ENCODE data around the gene FBXL7. TPM values are rescaled to one million over a fixed set of nuclear protein-coding genes. Genes with fewer than 3 reads are reported as not detected.

FBXL7 gene
- total RNA-seq, 4 donors from 2014 or later = 14.2 to 32.1 (median 24.9) TPM

GRCh38 chr5:15850939-15851341 lies 351.0 kb downstream of the FBXL7 start:
- TF ChIP-seq POLR2AphosphoS5 (IDR thresholded peaks at IDR 0.05) (no peak), EP300 (IDR thresholded peaks at IDR 0.05) (no peak), CTCF (IDR thresholded peaks at IDR 0.05) (no peak), POLR2A (IDR thresholded peaks at IDR 0.05) (no peak)
- WGBS, 2 donors (ENCODE audit: low coverage in 1 of 2) = 30 to 36% methylated on average over 6 of the region's 6 CpGs
- ATAC-seq = peak; percentile 22
- Histone ChIP-seq H3K27ac (no peak overlapping the region), H3K4me1 (peaks cover 0 to 23% (median 0%) of the 10 kb centered on the region in 3 donors), H3K36me3 (no peaks in the 10 kb centered on the region), H3K9me3 (no peaks in the 10 kb centered on the region), H3K27me3 (no peaks in the 10 kb centered on the region), H3K4me3 (no peak overlapping the region)

GRCh38 chr5:15852217-15852616 lies 352.2 kb downstream of the FBXL7 start:
- WGBS, 2 donors (ENCODE audit: low coverage in 1 of 2) = 64 to 74% methylated on average over 3 of the region's 3 CpGs
- Histone ChIP-seq H3K27me3 (no peaks in the 10 kb centered on the region), H3K4me1 (peaks cover 0 to 23% (median 0%) of the 10 kb centered on the region in 3 donors), H3K27ac (no peak overlapping the region), H3K9me3 (no peaks in the 10 kb centered on the region), H3K4me3 (no peak overlapping the region), H3K36me3 (no peaks in the 10 kb centered on the region)
- TF ChIP-seq POLR2A (IDR thresholded peaks at IDR 0.05) (no peak), EP300 (IDR thresholded peaks at IDR 0.05) (no peak), POLR2AphosphoS5 (IDR thresholded peaks at IDR 0.05) (no peak), CTCF (IDR thresholded peaks at IDR 0.05) (no peak)
- no peak for ATAC-seq

GRCh38 chr5:15852949-15853348 lies 353.0 kb downstream of the FBXL7 start:
- WGBS, 2 donors (ENCODE audit: low coverage in 1 of 2) = 88 to 100% methylated on average over 1 of the region's 1 CpG
- H3K4me1 ChIP-seq = peaks cover 0 to 23% (median 0%) of the 10 kb centered on the region in 3 donors
- ATAC-seq = no peak
- H3K4me3 ChIP-seq = no peak overlapping the region
- no peaks in the 10 kb centered on the region for H3K36me3 ChIP-seq
- H3K27me3 ChIP-seq = no peaks in the 10 kb centered on the region
- no peaks in the 10 kb centered on the region for H3K9me3 ChIP-seq
- TF ChIP-seq EP300 (IDR thresholded peaks at IDR 0.05) (no peak), POLR2AphosphoS5 (IDR thresholded peaks at IDR 0.05) (no peak), CTCF (IDR thresholded peaks at IDR 0.05) (no peak), POLR2A (IDR thresholded peaks at IDR 0.05) (no peak)
- no peak overlapping the region for H3K27ac ChIP-seq

GRCh38 chr5:15858326-15858725 lies 358.3 kb downstream of the FBXL7 start:
- H3K27me3 ChIP-seq = no peaks in the 10 kb centered on the region
- no peak overlapping the region for H3K27ac ChIP-seq

More at GRCh38 chr5:15858326-15858725, 358.3 kb downstream of the FBXL7 start:
- WGBS, 2 donors (ENCODE audit: low coverage in 1 of 2) = 52% methylated on average over 1 of the region's 1 CpG; no CpG with 5 or more reads in 1 of the 2 donors
- Histone ChIP-seq H3K9me3 (no peaks in the 10 kb centered on the region), H3K4me1 (peaks cover 0 to 2% (median 0%) of the 10 kb centered on the region in 3 donors), H3K4me3 (no peak overlapping the region), H3K36me3 (no peaks in the 10 kb centered on the region)
- TF ChIP-seq POLR2A (IDR thresholded peaks at IDR 0.05) = no peak
- no peak for TF ChIP-seq CTCF (IDR thresholded peaks at IDR 0.05)
- no peak for TF ChIP-seq EP300 (IDR thresholded peaks at IDR 0.05)
- no peak for TF ChIP-seq POLR2AphosphoS5 (IDR thresholded peaks at IDR 0.05)
- ATAC-seq = no peak
